SK-N-SH treated with all-trans-retinoic acid at 6 μM for 48 hours (cell line): ENCODE data around the gene SOD1.

Source experiments
- ATAC-seq: fragments of 200-7000 bp; cut with Tn5 transposase; 3 replicates; pipeline ENCODE4 v1.9.1; 2020; ENCODE audit warnings: mild to moderate bottlenecking, moderate library complexity
- ARNTL ChIP-seq: fragments of 450-650 bp; formaldehyde crosslinking; IDR thresholded peaks from 2 replicates; pipeline ENCODE4 v1.5.0; 2020; ENCODE audit warnings: low read depth, mild to moderate bottlenecking, moderate library complexity, borderline replicate concordance
- BACH2 ChIP-seq: fragments of 250-450 bp; sonication (Bioruptor Pico); IDR thresholded peaks from 2 replicates; pipeline ENCODE4 v1.9.0; 2021; ENCODE audit warnings: mild to moderate bottlenecking, borderline replicate concordance
- CREB5 ChIP-seq: fragments of 250-450 bp; sonication (Bioruptor Pico); IDR thresholded peaks from 2 replicates; pipeline ENCODE4 v1.5.1; 2020; ENCODE audit warnings: low read depth, mild to moderate bottlenecking, moderate library complexity
- CSDC2 ChIP-seq: fragments of 250-450 bp; sonication (Bioruptor Pico); IDR thresholded peaks from 2 replicates; pipeline ENCODE4 v1.5.0; 2020; ENCODE audit warnings: mild to moderate bottlenecking, moderate library complexity
- ESRRG ChIP-seq: fragments of 250-450 bp; sonication (Bioruptor Pico); IDR thresholded peaks from 2 replicates; pipeline ENCODE4 v1.6.1; 2021; ENCODE audit warnings: mild to moderate bottlenecking
- GLIS3 ChIP-seq: fragments of 250-450 bp; sonication (Bioruptor Pico); IDR thresholded peaks from 2 replicates; pipeline ENCODE4 v1.5.0; 2020; ENCODE audit warnings: mild to moderate bottlenecking, moderate library complexity
- ISL1 ChIP-seq: fragments of 250-450 bp; sonication (Bioruptor Pico); IDR thresholded peaks from 2 replicates; pipeline ENCODE4 v2.1.2; 2022; ENCODE audit warnings: mild to moderate bottlenecking, moderate library complexity
- OSR1 ChIP-seq: fragments of 250-450 bp; sonication (Bioruptor Pico); IDR thresholded peaks from 2 replicates; pipeline ENCODE4 v1.8.0; 2022; ENCODE audit warnings: moderate library complexity, mild to moderate bottlenecking, inconsistent platforms
- PPARA ChIP-seq: fragments of 250-450 bp; sonication (Bioruptor Pico); IDR thresholded peaks from 2 replicates; pipeline ENCODE4 v1.5.0; 2020; ENCODE audit warnings: mild to moderate bottlenecking, borderline replicate concordance
- SNAI2 ChIP-seq: fragments of 250-450 bp; sonication (Bioruptor Pico); IDR thresholded peaks from 2 replicates; pipeline ENCODE4 v1.5.0; 2020; ENCODE audit warnings: mild to moderate bottlenecking, moderate library complexity
- TCF4 ChIP-seq: fragments of 250-450 bp; sonication (Bioruptor Pico); IDR thresholded peaks from 2 replicates; pipeline ENCODE4 v1.8.0; 2021; ENCODE audit warnings: mild to moderate bottlenecking, moderate library complexity, borderline replicate concordance
- TOX ChIP-seq: fragments of 250-450 bp; sonication (Bioruptor Pico); IDR thresholded peaks from 2 replicates; pipeline ENCODE4 v1.8.0; 2021; ENCODE audit warnings: mild to moderate bottlenecking, moderate library complexity, borderline replicate concordance
- ZC3H10 ChIP-seq: fragments of 250-450 bp; sonication (Bioruptor Pico); IDR thresholded peaks from 2 replicates; pipeline ENCODE4 v1.5.1; 2021; ENCODE audit warnings: mild to moderate bottlenecking, moderate library complexity
- ZFP3 ChIP-seq: fragments of 250-450 bp; sonication (Bioruptor Pico); IDR thresholded peaks from 2 replicates; pipeline ENCODE4 v1.5.0; 2020; ENCODE audit warnings: mild to moderate bottlenecking, moderate library complexity
- ZNF565 ChIP-seq: fragments of 450-650 bp; formaldehyde crosslinking; conservative IDR thresholded peaks from 2 replicates; pipeline ENCODE4 v1.5.0; 2020; ENCODE audit warnings: low read depth, mild to moderate bottlenecking, moderate library complexity
- ZNF70 ChIP-seq: fragments of 450-650 bp; formaldehyde crosslinking; IDR thresholded peaks from 2 replicates; pipeline ENCODE4 v1.5.0; 2020; ENCODE audit warnings: mild to moderate bottlenecking, moderate library complexity
- ZNF8 ChIP-seq: fragments of 450-650 bp; formaldehyde crosslinking; IDR thresholded peaks from 2 replicates; pipeline ENCODE4 v1.5.0; 2020; ENCODE audit warnings: mild to moderate bottlenecking, moderate library complexity
- TF ChIP-seq, protein P1 (sequence below): fragments of 250-450 bp; sonication (Bioruptor Pico); IDR thresholded peaks from 2 replicates; pipeline ENCODE4 v1.5.1; 2021; ENCODE audit warnings: mild to moderate bottlenecking, moderate library complexity
- TF ChIP-seq, protein P2 (sequence below): fragments of 250-450 bp; sonication (Bioruptor Pico); IDR thresholded peaks from 2 replicates; pipeline ENCODE4 v1.8.0; 2020; ENCODE audit warnings: mild to moderate bottlenecking, moderate library complexity, borderline replicate concordance

The SOD1 gene

GRCh38 chr21:31670070-31670469 is 10.6 kb downstream of the SOD1 start:
- TF ChIP-seq ZFP3 = no peak
- no peak for TF ChIP-seq GLIS3 (CRISPR knock-in tag)
- TF ChIP-seq ZNF8 (CRISPR knock-in tag) = no peak
- TF ChIP-seq, protein P1, sequence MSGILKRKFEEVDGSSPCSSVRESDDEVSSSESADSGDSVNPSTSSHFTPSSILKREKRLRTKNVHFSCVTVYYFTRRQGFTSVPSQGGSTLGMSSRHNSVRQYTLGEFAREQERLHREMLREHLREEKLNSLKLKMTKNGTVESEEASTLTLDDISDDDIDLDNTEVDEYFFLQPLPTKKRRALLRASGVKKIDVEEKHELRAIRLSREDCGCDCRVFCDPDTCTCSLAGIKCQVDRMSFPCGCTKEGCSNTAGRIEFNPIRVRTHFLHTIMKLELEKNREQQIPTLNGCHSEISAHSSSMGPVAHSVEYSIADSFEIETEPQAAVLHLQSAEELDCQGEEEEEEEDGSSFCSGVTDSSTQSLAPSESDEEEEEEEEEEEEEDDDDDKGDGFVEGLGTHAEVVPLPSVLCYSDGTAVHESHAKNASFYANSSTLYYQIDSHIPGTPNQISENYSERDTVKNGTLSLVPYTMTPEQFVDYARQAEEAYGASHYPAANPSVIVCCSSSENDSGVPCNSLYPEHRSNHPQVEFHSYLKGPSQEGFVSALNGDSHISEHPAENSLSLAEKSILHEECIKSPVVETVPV (CRISPR knock-in tag) = no peak
- no peak for TF ChIP-seq TCF4 (CRISPR knock-in tag)
- TF ChIP-seq, protein P2, sequence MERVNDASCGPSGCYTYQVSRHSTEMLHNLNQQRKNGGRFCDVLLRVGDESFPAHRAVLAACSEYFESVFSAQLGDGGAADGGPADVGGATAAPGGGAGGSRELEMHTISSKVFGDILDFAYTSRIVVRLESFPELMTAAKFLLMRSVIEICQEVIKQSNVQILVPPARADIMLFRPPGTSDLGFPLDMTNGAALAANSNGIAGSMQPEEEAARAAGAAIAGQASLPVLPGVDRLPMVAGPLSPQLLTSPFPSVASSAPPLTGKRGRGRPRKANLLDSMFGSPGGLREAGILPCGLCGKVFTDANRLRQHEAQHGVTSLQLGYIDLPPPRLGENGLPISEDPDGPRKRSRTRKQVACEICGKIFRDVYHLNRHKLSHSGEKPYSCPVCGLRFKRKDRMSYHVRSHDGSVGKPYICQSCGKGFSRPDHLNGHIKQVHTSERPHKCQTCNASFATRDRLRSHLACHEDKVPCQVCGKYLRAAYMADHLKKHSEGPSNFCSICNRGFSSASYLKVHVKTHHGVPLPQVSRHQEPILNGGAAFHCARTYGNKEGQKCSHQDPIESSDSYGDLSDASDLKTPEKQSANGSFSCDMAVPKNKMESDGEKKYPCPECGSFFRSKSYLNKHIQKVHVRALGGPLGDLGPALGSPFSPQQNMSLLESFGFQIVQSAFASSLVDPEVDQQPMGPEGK (CRISPR knock-in tag) = no peak
- no peak for TF ChIP-seq PPARA (CRISPR knock-in tag)
- TF ChIP-seq TOX (CRISPR knock-in tag) = no peak
- TF ChIP-seq ZNF565 (CRISPR knock-in tag) = no peak
- no peak for TF ChIP-seq ZC3H10 (CRISPR knock-in tag)
- no peak for TF ChIP-seq CREB5 (CRISPR knock-in tag)
- no peak for TF ChIP-seq ZNF70 (CRISPR knock-in tag)
- no peak for TF ChIP-seq SNAI2 (CRISPR knock-in tag)
- TF ChIP-seq ISL1 (CRISPR knock-in tag) = no peak
- TF ChIP-seq ARNTL = no peak
- no peak for TF ChIP-seq BACH2 (CRISPR knock-in tag)
- ATAC-seq = no peak

- no peak; the same call in 2 of the 3 replicates for ATAC-seq
- no peak for TF ChIP-seq CREB5 (CRISPR knock-in tag)
- no peak for TF ChIP-seq ISL1 (CRISPR knock-in tag)
- TF ChIP-seq PPARA (CRISPR knock-in tag) = no peak
- no peak for TF ChIP-seq ESRRG
- TF ChIP-seq, protein P2 (CRISPR knock-in tag) = no peak
- no peak for TF ChIP-seq OSR1
- TF ChIP-seq ZNF565 (CRISPR knock-in tag) = no peak
- no peak for TF ChIP-seq TOX (CRISPR knock-in tag)
- no peak for TF ChIP-seq CSDC2
- no peak for TF ChIP-seq ARNTL
- no peak for TF ChIP-seq ZNF8 (CRISPR knock-in tag)
Measured at GRCh38 chr21:31671146-31671716, 11.7 kb downstream of the SOD1 start.

- no peak for ATAC-seq
Measured at GRCh38 chr21:31671931-31672330, 12.4 kb downstream of the SOD1 start.

More at GRCh38 chr21:31671931-31672330, 12.4 kb downstream of the SOD1 start:
- TF ChIP-seq ZNF565 (CRISPR knock-in tag) (no peak), SNAI2 (CRISPR knock-in tag) (no peak), TCF4 (CRISPR knock-in tag) (no peak), ISL1 (CRISPR knock-in tag) (no peak), ZFP3 (no peak), OSR1 (no peak)
